PC-3 (cell line): Measurements from ENCODE around the gene MAPK1.

Source experiments
- CTCF ChIP-seq: fragments of 300-600 bp; sonication (generic); conservative IDR thresholded peaks from 2 replicates; pipeline ENCODE4 v1.5.1; 2017; ENCODE audit warnings: antibody characterized with exemption, low read depth, mild to moderate bottlenecking, low read length
- EZH2phosphoT487 ChIP-seq: fragments of 300-600 bp; sonication (generic); IDR thresholded peaks from 2 replicates; pipeline ENCODE4 v1.6.1; 2018; ENCODE audit warnings: mild to moderate bottlenecking, antibody characterized with exemption, low read length, borderline replicate concordance

- TF ChIP-seq CTCF: no peak
- TF ChIP-seq EZH2phosphoT487: no peak
These were observed 16.8 kb downstream of the MAPK1 start for GRCh38 chr22:21850660-21851059.
